Left kidney (tissue), 8 donors: ENCODE data around the gene KDM4D. TPM values are rescaled to one million over a fixed set of nuclear protein-coding genes. Genes with fewer than 3 reads are reported as not detected.
"Not testable (repeated sequence)": the region's sequence is repeated elsewhere in the genome, so short reads cannot be mapped to it uniquely, and the experiment has no call there.

Experiments used
- DNase-seq: peaks from one replicate; pipeline ENCODE4 v3.0.0-alpha.2; 2013
- long read RNA-seq, 8 donors: transcript quantifications; one replicate each; lab custom pipeline, GENCODE V29; 2026
- polyA plus RNA-seq: library from polyadenylated mRNA; unstranded; fragments of 120-200 nt; gene quantifications from one replicate; pipeline ENCODE4 v1.2.1, GENCODE V29; 2013; ENCODE audit not compliant: insufficient read length

KDM4D gene
- 2.2 TPM for polyA plus RNA-seq
- long read RNA-seq, donor 1: 0 reads
- long read RNA-seq, donor 2, partial matches to known transcripts: 0 of 6 reads
- long read RNA-seq, donor 2, other reads (novel, unspliced or antisense): 0 of 6 reads
- long read RNA-seq, donor 3, partial matches to known transcripts: 0 of 3 reads
- long read RNA-seq, donor 3, other reads (novel, unspliced or antisense): 0 of 3 reads
- long read RNA-seq, donor 4, partial matches to known transcripts: 0 of 1 reads
- long read RNA-seq, donor 4, other reads (novel, unspliced or antisense): 0 of 1 reads
- long read RNA-seq, donor 5, partial matches to known transcripts: 0 of 2 reads
- long read RNA-seq, donor 5, other reads (novel, unspliced or antisense): 0 of 2 reads
- long read RNA-seq, donor 6, partial matches to known transcripts: 0 of 3 reads
- long read RNA-seq, donor 6, other reads (novel, unspliced or antisense): 0 of 3 reads
- long read RNA-seq, donor 7, partial matches to known transcripts: 317 of 534 reads
- long read RNA-seq, donor 7, other reads (novel, unspliced or antisense): 215 of 534 reads
- long read RNA-seq, donor 8: 0 reads

DNA sequence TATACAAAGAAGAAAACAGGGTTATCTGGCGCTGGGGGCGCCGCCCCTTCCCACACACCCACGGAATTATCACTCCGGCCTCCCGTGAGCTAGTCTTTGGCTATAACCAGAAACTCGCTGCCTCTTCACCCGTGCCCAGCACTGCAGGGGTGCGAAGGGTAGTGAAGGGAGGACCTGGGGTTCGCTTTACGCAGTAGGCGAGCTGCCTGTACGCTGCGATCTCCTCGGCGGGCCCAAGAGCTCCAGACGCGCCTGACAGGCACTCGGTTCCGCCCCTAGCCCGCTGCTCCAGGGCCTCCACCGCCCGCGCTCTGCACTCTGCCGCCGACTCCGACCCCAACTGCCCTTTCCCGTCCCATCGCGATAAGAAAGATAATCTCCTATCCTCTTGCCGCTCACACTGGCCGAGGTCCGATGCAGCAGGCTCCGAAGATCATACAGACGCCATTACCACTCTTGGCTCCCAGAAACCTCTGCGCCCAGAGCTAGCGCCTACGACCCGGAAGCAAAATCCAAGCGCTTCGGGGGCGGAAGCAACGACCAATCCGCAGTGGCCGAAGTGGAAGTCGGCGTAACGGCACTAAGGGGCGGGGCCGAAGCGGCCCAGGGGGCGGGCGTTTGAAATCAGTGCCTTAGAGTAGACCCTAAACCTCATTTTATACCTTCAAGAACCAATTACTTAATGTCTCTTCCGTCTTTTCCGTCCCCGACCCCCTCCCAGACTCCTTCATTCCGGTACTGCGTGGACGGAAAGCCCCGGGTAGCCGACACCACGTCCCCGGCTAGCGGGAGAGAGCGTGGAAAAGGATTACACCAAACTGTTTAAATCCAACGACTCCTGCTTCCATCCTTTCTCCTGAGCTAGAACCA, at the start of gene KDM4D, which contains the start of gene CWC15:
TSS of gene KDM4D (plus strand) at position 611 of the 870 bp plus-strand sequence. CDS start 23,664 bp downstream, outside the sequence.
TSS of gene CWC15 (minus strand) at position 458 of the 870 bp plus-strand sequence. CDS start 1,371 bp downstream, outside the sequence.
- peak; percentile 96 for DNase-seq

- DNase-seq: no peak
Observed at GRCh38 chr11:94924171-94924572, 49.3 kb upstream of the KDM4D start.

- no peak for DNase-seq
Observed at GRCh38 chr11:94924612-94925011, 48.9 kb upstream of the KDM4D start.

GRCh38 chr11:94925422-94926270, 47.9 kb upstream of the KDM4D start:
- no peak for DNase-seq

GRCh38 chr11:94926271-94926625, 47.3 kb upstream of the KDM4D start:
- no peak for DNase-seq

DNA sequence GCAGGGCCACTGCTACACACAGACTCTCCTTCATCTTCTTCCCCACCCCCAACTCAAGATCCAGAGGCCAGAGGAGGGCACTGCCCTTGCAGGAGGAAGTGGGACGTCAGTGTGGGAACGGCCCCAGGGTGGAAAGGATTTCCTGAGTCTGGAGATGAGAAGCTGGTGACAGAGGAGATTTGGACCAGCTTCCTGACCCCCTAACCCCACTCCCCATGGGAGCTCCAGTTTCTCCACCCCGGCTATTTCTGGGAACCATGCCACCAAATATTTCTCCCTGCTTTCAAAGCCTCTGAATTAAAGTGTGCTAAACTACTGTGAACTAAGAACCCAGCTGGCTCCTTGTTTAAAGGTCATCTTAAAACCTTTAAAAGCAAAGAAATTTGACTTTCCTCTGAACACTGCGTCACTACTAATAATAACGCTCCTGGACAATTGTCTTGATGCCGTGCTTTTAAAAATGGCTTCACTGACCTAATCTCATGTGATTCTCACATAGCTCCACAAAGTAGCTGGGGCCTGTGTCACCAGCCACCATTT, 46.7 kb upstream of the KDM4D start:
- DNase-seq: peak; percentile 85

GRCh38 chr11:94928117-94928990, 45.2 kb upstream of the KDM4D start:
- no peak for DNase-seq

GRCh38 chr11:94932072-94932471, 41.4 kb upstream of the KDM4D start:
- not testable (repeated sequence) for DNase-seq

DNA sequence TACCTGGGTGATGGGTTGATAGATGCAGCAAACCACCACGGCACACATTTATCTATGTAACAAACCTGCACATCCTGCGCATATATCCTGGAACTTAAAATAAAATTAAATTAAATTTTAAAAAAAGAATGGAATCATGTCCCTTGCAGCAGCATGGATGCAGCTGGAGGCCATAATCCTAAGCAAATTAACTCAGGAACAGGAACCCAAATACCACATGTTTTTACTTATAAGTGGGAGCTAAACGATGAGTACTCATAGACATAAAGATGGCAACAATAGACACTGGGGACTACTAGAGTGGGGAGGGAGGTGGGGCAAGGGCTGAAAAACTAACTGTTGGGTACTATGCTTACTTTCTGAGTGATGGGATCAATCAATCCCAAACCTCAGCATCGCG, 41.0 kb upstream of the KDM4D start:
- DNase-seq: no peak

GRCh38 chr11:94933223-94934130, 40.0 kb upstream of the KDM4D start:
- DNase-seq: no peak

GRCh38 chr11:94934362-94934761, 39.1 kb upstream of the KDM4D start:
- DNase-seq: no peak

DNA sequence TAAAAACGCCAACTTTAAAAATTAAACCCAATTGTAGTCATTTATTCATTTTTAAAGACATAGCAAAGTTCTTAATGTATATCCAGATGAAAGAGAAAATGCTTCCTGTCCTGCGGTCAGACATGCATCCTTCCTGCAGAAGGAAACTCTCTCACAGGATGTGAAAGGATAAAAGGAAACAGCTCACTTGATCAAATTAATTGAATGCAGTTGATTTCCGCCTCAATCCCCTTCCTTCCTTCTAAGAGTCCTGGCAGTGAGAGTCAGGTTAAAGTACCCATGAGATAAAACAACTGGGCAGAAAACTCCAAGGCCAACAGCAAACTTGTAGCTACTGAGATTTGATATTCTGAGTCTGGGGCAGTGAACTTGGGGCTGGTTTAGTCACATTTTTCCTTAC, 38.7 kb upstream of the KDM4D start:
- no peak for DNase-seq

DNA sequence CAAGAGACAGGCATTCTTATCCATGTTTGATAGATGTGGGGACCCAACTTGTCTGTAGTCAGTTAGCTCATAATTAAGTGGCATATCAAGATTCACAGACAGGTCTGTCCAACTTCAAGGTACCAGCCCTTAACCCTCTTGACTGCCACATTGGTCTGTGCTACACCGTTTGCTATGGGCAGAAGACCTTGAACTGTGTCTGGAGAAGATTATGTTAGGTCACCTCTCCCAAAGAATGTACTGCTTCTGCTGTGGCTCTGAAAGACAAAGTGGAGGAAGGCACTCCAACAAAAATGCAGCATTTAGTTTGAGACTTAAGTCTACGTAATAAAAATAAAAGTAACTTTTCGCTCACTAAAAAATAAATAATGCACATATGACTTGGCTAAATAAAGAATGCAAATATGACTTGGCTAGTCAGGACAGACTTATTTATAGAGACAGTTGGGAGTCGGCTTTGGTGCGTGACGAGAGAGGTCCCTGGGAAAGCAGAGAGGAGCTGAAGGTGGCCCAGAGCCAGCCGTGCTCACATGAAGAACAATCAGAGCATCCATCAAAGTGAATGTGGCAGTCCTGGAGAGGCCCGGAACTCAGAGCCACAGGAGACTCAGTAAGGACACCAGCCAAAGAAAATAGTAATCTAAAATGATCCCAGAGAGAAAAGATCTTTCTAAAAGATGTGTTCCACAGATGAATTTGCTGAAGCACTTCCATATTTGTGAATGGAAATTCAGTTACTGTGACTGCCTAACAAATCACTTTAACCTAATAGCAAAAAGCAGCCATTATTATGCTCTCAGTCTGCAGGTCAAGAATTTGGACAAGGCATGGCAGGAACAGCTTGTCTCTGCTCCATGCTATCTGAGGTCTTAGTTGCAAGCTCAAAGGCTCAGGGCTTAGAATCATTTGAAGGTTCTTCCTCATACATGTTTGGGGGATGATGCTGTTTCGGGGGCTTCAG, 35.1 kb upstream of the KDM4D start:
- no peak for DNase-seq

GRCh38 chr11:94939346-94939745, 34.2 kb upstream of the KDM4D start:
- no peak for DNase-seq

DNA sequence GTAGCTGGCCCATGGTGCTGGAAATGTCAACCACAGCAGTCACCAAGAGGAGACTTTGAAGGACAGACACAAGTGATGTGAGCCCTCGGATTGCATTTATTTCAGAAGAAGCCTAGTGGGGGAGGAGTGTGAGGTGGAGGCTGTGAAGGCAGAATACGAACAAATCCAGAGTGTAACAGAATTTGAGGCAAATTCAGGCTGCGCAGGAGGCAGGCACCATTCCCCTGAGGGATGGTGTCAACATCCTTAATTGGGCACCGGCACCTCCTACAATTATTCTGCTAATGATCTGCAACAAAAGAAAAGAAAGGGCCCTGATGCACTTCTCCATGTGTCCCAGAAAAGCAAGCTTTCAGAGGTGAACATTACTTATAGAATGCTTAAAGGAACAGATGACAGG, 32.4 kb upstream of the KDM4D start:
- no peak for DNase-seq

GRCh38 chr11:94946812-94947211, 26.7 kb upstream of the KDM4D start:
- DNase-seq: no peak

GRCh38 chr11:94948070-94948617, 25.4 kb upstream of the KDM4D start:
- no peak for DNase-seq

- no peak for DNase-seq
Observed at GRCh38 chr11:94954753-94955152, 18.8 kb upstream of the KDM4D start.
